IMR-90 (cell line): ENCODE data around the gene CBX8. TPM values are rescaled to one million over a fixed set of nuclear protein-coding genes. Genes with fewer than 3 reads are reported as not detected.

Source experiments
- ATAC-seq: fragments of 200-7000 bp; cut with Tn5 transposase; 2 replicates; pipeline ENCODE4 v1.9.1; 2020; ENCODE audit warnings: low read depth, mild to moderate bottlenecking, moderate library complexity
- BruUV-seq: library from RNA; stranded (reverse); fragments of 400-500 nt; replicated peaks from 2 replicates; lab custom pipeline; 2021; lab: Mats Ljungman, UMichigan
- CTCF ChIA-PET: fragments of 300-600 bp; formaldehyde crosslinking; extraction: SDS; loops from one replicate; lab custom pipeline; 2021; ENCODE audit warnings: antibody characterized with exemption; lab: Yijun Ruan, JAX
- POLR2A ChIA-PET: fragments of 300-600 bp; sonication (Branson Sonifier 250); formaldehyde crosslinking; loops from one replicate; lab custom pipeline; 2022; ENCODE audit warnings: antibody characterized with exemption; ENCODE audit not compliant: unreplicated experiment; lab: Charles Lee
- DNase-seq: peaks from one replicate; pipeline ENCODE4 v3.0.0; 2013
- H2AFZ ChIP-seq: replicated peaks from 2 replicates; pipeline ENCODE3; 2013; ENCODE audit warnings: low read length, mild to moderate bottlenecking; ENCODE audit not compliant: poor library complexity
- H2AK5ac ChIP-seq: 2 replicates; pipeline ENCODE4 v1.6.1; 2013; ENCODE audit warnings: low read depth, low read length, inconsistent platforms
- H2AK9ac ChIP-seq: replicated peaks from 2 replicates; pipeline ENCODE3; 2013; ENCODE audit warnings: mild to moderate bottlenecking, low read depth, low read length, moderate library complexity; ENCODE audit not compliant: poor library complexity
- H2BK120ac ChIP-seq: 2 replicates; pipeline ENCODE4 v1.6.1; 2013; ENCODE audit warnings: low read depth, low read length, inconsistent platforms
- H2BK15ac ChIP-seq: 3 replicates; pipeline ENCODE4 v1.6.1; 2013; ENCODE audit warnings: low read depth, low read length, inconsistent platforms
- H2BK20ac ChIP-seq: 2 replicates; pipeline ENCODE4 v1.6.1; 2013; ENCODE audit warnings: low read depth, mild to moderate bottlenecking, inconsistent platforms, low read length, moderate library complexity
- H2BK5ac ChIP-seq: 2 replicates; pipeline ENCODE4 v1.6.1; 2013; ENCODE audit warnings: mild to moderate bottlenecking, low read depth, low read length, inconsistent platforms; ENCODE audit not compliant: poor library complexity, severe bottlenecking
- H3K14ac ChIP-seq: replicated peaks from 2 replicates; pipeline ENCODE4 v1.6.1; 2013; ENCODE audit warnings: low read depth, low read length, inconsistent platforms
- H3K18ac ChIP-seq: 2 replicates; pipeline ENCODE4 v1.6.1; 2013; ENCODE audit warnings: low read depth, low read length, control low read depth
- H3K23ac ChIP-seq: 2 replicates; pipeline ENCODE4 v1.6.1; 2013; ENCODE audit warnings: low read depth, low read length, inconsistent platforms
- H3K27ac ChIP-seq: 2 replicates; pipeline ENCODE4 v1.5.1; 2013; ENCODE audit warnings: mild to moderate bottlenecking, control low read depth, low read length; ENCODE audit not compliant: insufficient read depth
- H3K27me3 ChIP-seq: 2 replicates; pipeline ENCODE4 v1.6.1; 2013; ENCODE audit warnings: low read length; ENCODE audit not compliant: control insufficient read depth, insufficient read depth
- H3K36me3 ChIP-seq: 2 replicates; pipeline ENCODE4 v1.6.1; 2013; ENCODE audit warnings: low read length, mixed read lengths; ENCODE audit not compliant: control insufficient read depth, insufficient read depth
- H3K4ac ChIP-seq: 2 replicates; pipeline ENCODE4 v1.6.1; 2013; ENCODE audit warnings: low read depth, low read length, inconsistent platforms
- H3K4me1 ChIP-seq: 2 replicates; pipeline ENCODE4 v1.6.1; 2013; ENCODE audit warnings: low read length, mixed read lengths; ENCODE audit not compliant: control insufficient read depth, insufficient read depth
- H3K4me2 ChIP-seq: 2 replicates; pipeline ENCODE4 v1.6.1; 2013; ENCODE audit warnings: low read depth, mild to moderate bottlenecking, control low read depth, low read length, moderate library complexity
- H3K4me3 ChIP-seq: 2 replicates; pipeline ENCODE4 v1.5.1; 2013; ENCODE audit warnings: low read depth, mild to moderate bottlenecking, control low read depth, low read length, moderate library complexity; ENCODE audit not compliant: insufficient read depth
- H3K56ac ChIP-seq: 2 replicates; pipeline ENCODE4 v1.6.1; 2013; ENCODE audit warnings: low read length, inconsistent platforms; ENCODE audit not compliant: insufficient read depth; ENCODE audit errors: extremely low read depth
- H3K79me1 ChIP-seq, 2 experiments: 2 replicates each; pipeline ENCODE4 v1.6.1; 2013; ENCODE audit warnings: low read length in 2 of 2, inconsistent platforms in 1 of 2, low read depth in 1 of 2
- H3K9ac ChIP-seq: 2 replicates; pipeline ENCODE4 v1.6.1; 2013; ENCODE audit warnings: low read depth, low read length, control low read depth
- H3K9me1 ChIP-seq: 2 replicates; pipeline ENCODE4 v1.6.1; 2013; ENCODE audit warnings: low read length, inconsistent platforms; ENCODE audit not compliant: insufficient read depth
- H3K9me3 ChIP-seq: 2 replicates; pipeline ENCODE4 v1.6.1; 2013; ENCODE audit warnings: low read length; ENCODE audit not compliant: control insufficient read depth, insufficient read depth
- H4K20me1 ChIP-seq: 2 replicates; pipeline ENCODE4 v1.6.1; 2013; ENCODE audit warnings: low read length, inconsistent platforms; ENCODE audit not compliant: insufficient read depth
- H4K5ac ChIP-seq: 2 replicates; pipeline ENCODE4 v1.6.1; 2013; ENCODE audit warnings: mild to moderate bottlenecking, low read depth, low read length, control low read depth
- H4K8ac ChIP-seq, 2 experiments: 2 replicates each; pipeline ENCODE4 v1.6.1; 2013; ENCODE audit warnings: low read depth in 2 of 2, low read length in 2 of 2, control low read depth in 1 of 2, inconsistent platforms in 1 of 2
- H4K91ac ChIP-seq: 2 replicates; pipeline ENCODE4 v1.6.1; 2013; ENCODE audit warnings: low read depth, low read length, inconsistent platforms; ENCODE audit not compliant: insufficient read depth
- ELK1 ChIP-seq: fragments of 150-350 bp; IDR thresholded peaks from 2 replicates; pipeline ENCODE4 v1.6.1; 2016; ENCODE audit warnings: low read depth, mild to moderate bottlenecking, low read length, moderate library complexity, borderline replicate concordance
- MXI1 ChIP-seq: IDR thresholded peaks from 2 replicates; pipeline ENCODE4 v1.6.1; 2012; ENCODE audit warnings: low read depth, mild to moderate bottlenecking, low read length, moderate library complexity, borderline replicate concordance
- NFE2L2 ChIP-seq: fragments of 150-350 bp; IDR thresholded peaks from 2 replicates; pipeline ENCODE4 v1.6.1; 2016; ENCODE audit warnings: low read depth, mild to moderate bottlenecking, low read length
- POLR2A ChIP-seq: IDR thresholded peaks from 2 replicates; pipeline ENCODE4 v1.6.1; 2012; ENCODE audit warnings: mild to moderate bottlenecking, low read depth, low read length
- RCOR1 ChIP-seq: IDR thresholded peaks from 2 replicates; pipeline ENCODE4 v1.6.1; 2012; ENCODE audit warnings: mild to moderate bottlenecking, low read length, improper control_type of control experiment; ENCODE audit not compliant: insufficient replicate concordance
- RFX5 ChIP-seq: IDR thresholded peaks from 2 replicates; pipeline ENCODE4 v1.8.0; 2012; ENCODE audit warnings: low read depth, mild to moderate bottlenecking, low read length, moderate library complexity
- USF2 ChIP-seq: fragments of 150-350 bp; IDR thresholded peaks from 2 replicates; pipeline ENCODE4 v1.6.1; 2017; ENCODE audit warnings: mild to moderate bottlenecking, antibody characterized with exemption, low read length, low read depth
- WGBS, 2 experiments: methylation state at CpG; one replicate each; pipeline versions ENCODE4 v1.1.5 to v1.1.7; 2013; ENCODE audit warnings: missing lambda C conversion rate in 2 of 2; ENCODE audit not compliant: insufficient read length in 1 of 2; ENCODE audit errors: extremely low coverage in 2 of 2; 5-methylcytosine and 5-hydroxymethylcytosine counted together
- dilution Hi-C: fragments of 300-500 bp; cut with HindIII; formaldehyde crosslinking; loops from one replicate; pipeline ENCODE4 v1.14.3; 2018; ENCODE audit warnings: low sequenced_read_pairs; ENCODE audit not compliant: unreplicated experiment
- in situ Hi-C: fragments of 300-500 bp; cut with MboI; formaldehyde crosslinking; loops from 3 replicates; pipeline ENCODE4 v1.14.3; 2019; ENCODE audit warnings: low sequenced_read_pairs, inconsistent platforms, mixed read lengths
- intact Hi-C: fragments of 100-400 bp; cut with micrococcal nuclease; formaldehyde crosslinking; loops from 2 replicates; pipeline ENCODE4 v1.10.0; 2022
- polyA plus RNA-seq, 3 experiments: library from polyadenylated mRNA; depleted of rRNA; stranded (reverse); fragments of >200 nt; gene quantifications; 2 replicates each; pipeline ENCODE4 v1.2.3, GENCODE V29; 2012; ENCODE audit warnings: low replicate concordance in 1 of 3
- total RNA-seq: library from RNA; depleted of rRNA; stranded (reverse); fragments of >200 nt; gene quantifications from 2 replicates; pipeline ENCODE4 v1.2.3, GENCODE V29; 2012

Gene CBX8
- total and polyA plus RNA-seq, 2 of the 4 experiments (the other 2 are of a cell fraction), result 3.2 to 5.4 TPM

- Histone ChIP-seq H2BK15ac (peak overlapping the region; percentile 59; the same call in 1 of the 3 replicates), H3K36me3 (no peaks in the 10 kb centered on the region), H2AK5ac (no peak overlapping the region; the same call in 1 of the 2 replicates), H3K14ac (no peak overlapping the region; the same call in 1 of the 2 replicates), H3K9me1 (no peaks in the 10 kb centered on the region), H3K9me3 (peaks cover 6% of the 10 kb centered on the region; the same call in 1 of the 2 replicates), H4K5ac (peak overlapping the region; percentile 94), H4K20me1 (no peaks in the 10 kb centered on the region), H4K91ac (peak overlapping the region; percentile 66), H2AFZ (peak overlapping the region; percentile 93), H3K23ac (peak overlapping the region; percentile 68), H2BK5ac (peak overlapping the region; percentile 30), H4K8ac (peak overlapping the region; percentile 96 to 97), H3K27me3 (peaks cover 40% of the 10 kb centered on the region), H3K4me2 (peak overlapping the region; percentile 89), H3K18ac (peak overlapping the region; percentile 62; the same call in 1 of the 2 replicates), H3K4me3 (peak overlapping the region; percentile 46), H3K9ac (peak overlapping the region; percentile 86), H2BK120ac (peak overlapping the region; percentile 57; the same call in 1 of the 2 replicates), H3K4ac (peak overlapping the region; percentile 80; the same call in 1 of the 2 replicates), H3K56ac (no peak overlapping the region), H2AK9ac (peak overlapping the region; percentile 86), H2BK20ac (no peak overlapping the region), H3K79me1 (no peaks in the 10 kb centered on the region), H3K27ac (peak overlapping the region; percentile 48; the same call in 1 of the 2 replicates), H3K4me1 (peaks cover 10% of the 10 kb centered on the region)
- BruUV-seq, result no TSS peak
- POLR2A ChIA-PET, result no interaction called here
- ATAC-seq (peak; percentile 57), DNase-seq (peak; percentile 61)
- TF ChIP-seq RCOR1, result no peak
- no peak for TF ChIP-seq NFE2L2
- no peak for TF ChIP-seq POLR2A
- no peak for TF ChIP-seq USF2
- no peak for TF ChIP-seq MXI1
- TF ChIP-seq ELK1, result no peak
- no peak for TF ChIP-seq RFX5
- CTCF ChIA-PET, result interaction anchor here (1.2 kb wide), 2 partner anchors 9 to 164 kb away, joined by 3 to 4 read pairs; no protein-coding TSS in a partner anchor
- dilution Hi-C loops (no loop called here), intact Hi-C loops (no loop called here), in situ Hi-C loops (loop anchor here (10.0 kb wide), 1 partner anchor 141 kb away; no protein-coding TSS in a partner anchor)
- 6% methylated on average over 8 of the region's 89 CpGs; no CpG with 5 or more reads in 1 of the 2 experiments for WGBS, 2 experiments
Observed at GRCh38 chr17:79843816-79844800, 47.2 kb upstream of the CBX8 start.
